Stimulated activated CD4-positive, alpha-beta T cell treated with anti-CD3 and anti-CD28 coated beads, Interleukin-2, amount 100 ng/mL, for 24 hours (primary cell): ENCODE measurements around the gene AK8.
"Not testable (repeated sequence)": the region's sequence is repeated elsewhere in the genome, so short reads cannot be mapped to it uniquely, and the experiment has no call there.

Source experiments
- DNase-seq, 2 donors: peaks; one replicate each; pipeline ENCODE4 v3.0.0-alpha.2; 2020

The AK8 gene

DNA sequence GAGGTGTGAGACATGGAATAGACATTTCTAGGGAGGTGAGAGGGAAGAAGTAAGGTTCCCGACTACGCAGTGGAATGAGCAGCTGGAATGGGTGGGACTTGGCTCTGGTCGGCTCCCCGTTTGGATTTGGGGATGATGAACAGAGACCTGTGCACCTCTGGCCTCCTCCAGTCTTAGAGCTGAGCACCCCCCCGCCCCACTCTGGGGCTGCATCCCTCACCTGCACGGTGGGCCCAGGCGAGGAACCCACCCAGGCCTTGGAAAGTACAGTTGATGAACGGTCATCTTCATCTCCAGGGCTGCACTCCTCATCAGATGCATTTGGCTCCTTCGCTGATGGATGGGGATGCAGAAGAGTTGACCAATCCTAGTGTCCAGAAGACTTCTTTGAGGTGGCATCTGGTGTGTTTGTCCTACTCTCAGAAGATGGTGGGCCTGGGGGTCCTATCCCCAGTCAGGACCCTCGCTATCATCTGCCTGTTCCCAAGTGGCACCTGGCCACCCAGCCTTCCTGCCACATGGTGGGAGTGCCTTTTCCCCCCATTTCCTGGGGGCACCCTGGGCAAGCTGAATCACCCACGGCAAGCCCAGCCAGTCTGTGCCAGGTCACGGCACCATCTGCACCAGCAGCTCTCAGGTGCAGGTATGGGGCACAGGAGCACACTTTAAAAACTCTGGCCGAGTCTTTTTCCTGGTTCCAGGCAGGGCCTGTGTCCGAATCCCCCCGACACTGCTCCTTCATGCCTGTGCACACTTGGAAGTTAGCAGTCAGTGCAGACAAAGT is 137.4 kb downstream of the AK8 start:
- DNase-seq: no peak

DNA sequence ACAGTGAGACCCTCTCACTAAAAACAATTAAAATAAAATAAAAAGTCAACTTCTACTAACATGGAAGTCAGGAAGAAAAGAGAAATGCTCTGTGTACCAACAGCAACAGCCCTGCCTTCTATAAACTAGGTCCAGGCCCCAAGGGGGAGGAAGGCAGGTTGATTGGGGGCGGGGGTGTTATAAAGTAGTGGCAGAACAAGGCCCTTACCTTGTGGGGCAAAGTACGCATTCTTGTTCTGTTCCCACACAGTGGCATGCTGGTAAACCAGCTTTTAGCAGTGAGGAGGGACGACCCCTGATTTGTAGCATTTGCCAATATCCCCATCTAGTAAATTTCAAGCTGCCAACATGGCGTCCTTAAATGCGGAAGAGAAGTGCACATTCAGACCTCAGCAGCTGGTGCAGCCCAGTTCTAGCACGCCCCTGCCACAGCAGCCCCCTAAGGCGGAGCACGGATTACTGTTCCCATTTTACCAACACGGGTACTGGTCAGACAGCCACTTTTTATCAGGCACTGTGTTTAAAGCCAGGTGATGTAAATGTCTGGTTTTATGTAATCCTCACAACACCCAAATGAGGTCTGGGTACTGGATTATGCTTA is 138.3 kb downstream of the AK8 start:
- DNase-seq: no peak

DNA sequence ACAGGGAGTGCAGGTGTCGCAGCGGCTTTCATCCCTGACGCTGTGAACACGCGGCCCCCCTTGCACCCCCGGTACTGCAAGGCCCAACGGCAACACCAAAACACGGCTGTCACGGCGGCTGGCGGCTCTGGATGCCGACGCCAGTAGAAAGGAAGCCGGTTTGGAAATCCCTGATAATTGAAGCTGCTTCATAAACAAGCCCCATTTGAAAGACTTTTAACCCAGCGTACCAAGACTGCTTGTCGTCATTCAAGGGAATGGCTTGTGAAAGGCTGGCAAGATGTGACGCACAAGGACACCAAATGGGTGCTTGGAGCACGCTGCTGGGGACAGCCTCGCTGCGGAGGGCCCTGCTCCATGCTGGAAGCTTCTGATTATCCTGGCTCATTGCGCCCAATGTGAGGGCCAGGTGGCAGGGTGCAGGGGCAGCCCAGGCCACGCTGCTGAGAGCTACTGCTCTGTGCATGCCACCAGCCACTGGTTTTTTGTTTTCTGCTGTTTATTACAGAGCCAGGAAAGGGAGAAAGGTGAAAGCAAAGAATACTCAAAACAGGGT is 144.7 kb downstream of the AK8 start:
- DNase-seq: no peak

DNA sequence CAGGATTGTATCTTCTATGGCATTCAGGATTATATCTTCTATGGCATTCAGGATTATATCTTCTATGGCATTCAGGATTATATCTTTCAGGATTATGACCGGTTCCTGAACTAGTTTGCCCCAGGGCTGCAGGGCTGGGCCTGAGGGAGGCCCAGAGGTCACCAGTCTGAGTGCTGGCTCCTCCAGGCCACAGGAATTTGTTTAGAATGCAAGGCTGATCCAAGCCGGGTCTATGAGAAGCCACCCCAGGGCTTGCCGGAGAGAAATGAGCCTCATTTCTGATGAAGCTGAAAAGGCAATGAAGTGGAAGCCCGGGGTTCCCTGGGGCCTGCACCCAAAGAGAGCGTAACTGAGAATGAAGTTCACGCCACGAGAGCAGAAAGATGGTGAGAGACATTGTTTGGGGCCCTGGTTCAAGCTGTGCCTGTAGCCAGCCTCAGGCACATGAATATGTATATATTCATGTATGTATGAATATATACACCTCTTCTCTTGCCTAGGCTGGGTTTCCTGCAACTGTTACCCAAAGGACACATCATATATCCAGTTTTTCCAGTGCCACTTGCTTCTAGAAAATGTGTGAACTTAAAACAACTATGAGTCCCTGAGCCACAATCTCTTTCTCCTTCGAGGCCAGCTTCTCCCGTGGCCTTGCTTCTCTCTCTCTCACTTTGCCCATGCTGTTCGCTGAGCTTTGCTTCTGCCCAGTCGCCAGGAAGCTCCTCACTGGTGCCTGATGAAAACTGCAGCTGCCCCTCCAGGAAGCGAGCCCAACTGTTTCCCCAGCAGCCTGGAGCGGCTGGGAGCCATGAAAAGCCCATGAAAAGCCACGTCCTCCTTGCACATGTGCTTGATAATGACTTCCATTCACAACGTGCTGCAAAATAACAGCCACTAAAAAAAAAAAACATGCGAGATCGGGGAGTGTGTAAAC is 145.5 kb downstream of the AK8 start:
- no peak for DNase-seq

DNA sequence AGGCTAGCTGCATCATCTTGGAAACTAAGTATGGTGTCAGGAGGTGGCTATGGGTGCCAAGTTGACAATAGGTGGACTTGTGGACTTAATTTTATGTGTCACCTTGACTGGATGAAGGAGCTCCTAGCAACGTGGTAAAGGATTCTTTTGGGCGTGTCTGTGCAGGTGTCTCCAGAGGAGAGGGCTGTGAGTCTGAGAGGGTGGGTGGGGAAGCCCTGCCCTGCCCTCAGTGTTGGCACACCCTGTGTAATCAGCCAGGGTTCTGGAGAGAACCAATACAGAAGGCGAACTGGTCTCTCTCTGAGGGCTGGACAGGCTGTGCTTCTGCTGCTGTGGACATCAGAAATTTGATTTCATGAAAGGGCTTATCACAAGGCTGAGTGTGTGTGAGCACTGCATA is 146.9 kb downstream of the AK8 start:
- DNase-seq: no peak

- DNase-seq: no peak
Observed at GRCh38 chr9:132730054-132731033, 147.7 kb downstream of the AK8 start.

DNA sequence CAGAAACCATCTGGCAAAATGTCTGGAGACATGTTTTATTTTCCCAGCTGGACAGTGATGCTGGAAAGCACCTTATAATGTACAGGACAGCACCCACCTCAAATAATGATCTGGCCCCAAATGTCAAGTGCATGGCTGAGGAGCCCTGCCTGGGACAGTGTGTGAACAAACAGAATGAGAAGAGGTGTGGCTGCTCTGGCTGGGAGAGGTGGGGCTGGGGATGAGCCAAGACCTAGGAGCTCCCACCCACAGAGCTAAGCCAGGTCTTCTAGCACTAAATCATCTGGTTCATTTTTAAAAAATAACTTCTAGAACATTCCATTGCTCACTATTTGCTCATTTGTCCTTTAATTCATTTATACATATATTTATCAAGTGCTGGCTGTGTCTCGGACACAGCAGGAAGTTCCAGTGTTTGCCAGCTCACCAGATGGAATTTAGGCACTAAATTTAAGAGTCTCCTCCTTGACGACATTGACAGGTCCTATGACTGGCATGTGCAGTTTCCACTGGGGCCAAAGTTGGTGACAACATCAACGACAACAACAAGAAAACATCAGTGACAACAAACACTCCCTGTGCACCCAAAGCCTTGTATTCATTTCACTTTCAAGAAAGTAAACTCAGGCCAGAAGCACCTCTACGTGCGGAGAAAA is 148.7 kb downstream of the AK8 start:
- DNase-seq: no peak

DNA sequence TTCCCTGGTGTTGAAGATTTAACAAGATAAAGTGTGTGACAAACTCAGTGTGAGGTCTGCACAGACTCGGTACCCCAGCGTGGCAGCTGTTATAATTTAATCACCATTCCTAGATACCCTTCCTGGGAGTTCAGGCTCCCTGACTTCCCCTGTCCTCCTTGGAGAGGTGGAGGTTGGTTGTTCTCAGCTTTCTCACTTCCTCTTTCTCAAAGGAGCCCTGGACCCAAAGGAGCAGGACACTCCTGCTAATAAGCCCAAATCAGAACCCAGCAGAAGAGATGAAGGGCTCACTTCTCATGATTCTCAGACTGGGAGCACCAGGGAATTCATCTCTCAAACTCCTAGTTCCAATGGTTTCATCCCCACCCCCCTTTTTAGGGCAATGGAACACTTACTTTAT is 149.6 kb downstream of the AK8 start:
- no peak for DNase-seq

DNA sequence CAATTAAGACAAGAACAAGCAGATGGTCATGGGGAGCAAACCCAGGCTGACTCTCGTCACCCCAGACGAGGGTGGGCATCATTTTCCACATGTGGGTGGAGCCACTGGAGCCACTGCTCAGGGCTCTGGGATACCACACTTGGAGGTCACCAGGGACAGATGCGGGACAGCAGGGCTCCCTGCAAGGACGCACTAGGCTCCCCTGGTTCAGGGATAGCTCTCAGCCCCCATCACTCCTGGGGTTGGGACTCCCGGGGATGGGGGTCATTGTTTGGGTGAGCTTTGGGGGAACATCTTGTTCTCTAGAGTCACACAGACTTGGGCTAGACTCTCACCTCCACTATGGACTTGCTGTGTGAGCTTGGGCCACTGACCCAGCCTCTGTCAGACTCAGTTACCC is 150.0 kb downstream of the AK8 start:
- no peak for DNase-seq

GRCh38 chr9:132726576-132727130 is 151.4 kb downstream of the AK8 start:
- no peak for DNase-seq

- DNase-seq: no peak
Observed at GRCh38 chr9:132725306-132725705, 152.8 kb downstream of the AK8 start.

DNA sequence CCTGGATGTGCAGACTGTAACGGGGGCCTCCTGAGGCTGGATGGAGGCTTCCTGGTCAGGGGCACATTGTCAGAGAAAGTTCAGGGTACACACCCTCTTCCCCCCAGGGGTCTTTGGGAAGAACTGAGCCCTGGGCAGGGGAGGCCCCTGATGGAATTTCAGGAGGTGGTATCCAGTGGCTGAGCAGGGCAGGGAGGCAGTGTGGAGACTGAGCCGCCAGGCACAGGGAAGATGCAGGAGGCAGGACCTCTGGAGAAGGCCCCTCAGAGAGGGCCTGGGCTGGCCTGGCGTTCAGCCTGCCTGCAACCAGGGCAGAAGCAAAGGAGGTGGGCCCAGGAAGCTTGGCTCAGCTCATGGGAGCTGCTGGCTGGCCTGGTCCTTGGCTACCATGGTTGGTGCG is 154.3 kb downstream of the AK8 start:
- no peak for DNase-seq

GRCh38 chr9:132722564-132723065 is 155.5 kb downstream of the AK8 start:
- no peak for DNase-seq

GRCh38 chr9:132721661-132722060 is 156.4 kb downstream of the AK8 start:
- no peak for DNase-seq

GRCh38 chr9:132718381-132718928 is 159.6 kb downstream of the AK8 start:
- DNase-seq: not testable (repeated sequence)

DNA sequence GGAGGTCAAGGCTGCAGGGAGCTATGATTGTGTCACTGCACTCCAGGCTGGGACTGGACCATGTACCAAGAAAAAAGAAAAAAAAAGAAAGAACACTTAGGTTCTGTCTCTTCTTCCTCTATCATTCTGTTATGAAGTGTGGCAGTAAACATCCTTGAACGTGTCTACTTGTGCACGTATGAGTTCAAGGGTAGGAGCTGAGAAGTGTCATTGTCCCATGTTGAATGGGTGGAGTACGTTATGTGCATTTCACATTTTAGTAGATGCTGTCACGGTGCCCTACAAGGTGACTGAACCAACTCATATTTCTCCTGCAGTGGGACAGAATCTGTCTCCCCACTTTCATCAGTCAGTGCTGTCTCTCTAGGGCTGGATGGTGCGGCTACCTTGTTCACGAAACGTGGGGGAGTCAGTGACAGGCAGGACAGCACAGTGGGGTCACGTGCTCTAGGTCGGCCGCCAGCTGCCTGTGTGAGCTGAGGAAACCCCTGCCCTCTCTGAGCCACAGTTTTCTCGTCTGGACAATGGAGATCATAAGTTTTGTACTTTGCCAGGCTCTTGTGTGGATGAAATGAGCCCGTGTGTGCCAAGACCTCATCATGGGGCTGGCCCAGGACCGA is 160.6 kb downstream of the AK8 start:
- DNase-seq: no peak

GRCh38 chr9:132716007-132716406 is 162.1 kb downstream of the AK8 start:
- no peak for DNase-seq

GRCh38 chr9:132712753-132713152 is 165.3 kb downstream of the AK8 start:
- no peak for DNase-seq

DNA sequence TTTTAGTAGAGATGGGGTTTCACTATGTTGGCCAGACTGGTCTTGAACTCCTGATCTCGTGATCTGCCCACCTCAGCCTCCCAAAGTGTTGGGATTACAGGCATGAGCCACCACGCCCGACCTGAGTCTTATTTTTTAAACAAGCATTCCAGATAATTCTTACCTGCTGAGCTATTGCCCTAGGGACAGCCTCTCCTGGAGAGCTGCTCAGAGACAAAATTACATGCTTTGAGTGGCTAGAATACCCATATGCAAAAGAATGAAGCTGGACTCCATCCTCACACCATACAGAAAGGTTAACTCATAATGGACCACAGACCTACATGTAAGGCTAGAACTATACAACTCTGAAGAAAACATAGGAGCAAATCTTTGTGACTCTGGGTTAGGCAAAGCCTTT is 166.2 kb downstream of the AK8 start:
- DNase-seq: no peak

DNA sequence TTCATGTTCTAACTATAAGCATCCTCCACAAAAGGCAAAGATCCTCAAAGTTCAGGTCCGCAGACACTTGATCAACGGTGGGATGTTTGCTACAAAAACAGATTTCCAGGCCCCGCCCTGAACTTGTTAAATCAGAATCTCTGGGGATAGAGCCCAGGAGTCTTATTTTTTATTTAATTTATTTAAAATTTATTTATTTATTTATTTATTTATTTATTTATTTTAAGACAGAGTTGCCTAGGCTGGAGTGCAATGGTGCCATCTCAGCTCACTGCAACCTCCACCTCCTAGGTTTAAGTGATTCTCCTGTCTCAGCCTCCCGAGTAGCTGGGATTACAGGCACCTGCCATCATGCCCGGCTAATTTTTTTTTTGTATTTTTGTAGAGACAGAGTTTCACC is 166.9 kb downstream of the AK8 start:
- DNase-seq: not testable (repeated sequence)
